ENCODE results near the gene RELB.
"Not testable (repeated sequence)": the region's sequence is repeated elsewhere in the genome, so short reads cannot be mapped to it uniquely, and the experiment has no call there.

RELB gene, protein sequence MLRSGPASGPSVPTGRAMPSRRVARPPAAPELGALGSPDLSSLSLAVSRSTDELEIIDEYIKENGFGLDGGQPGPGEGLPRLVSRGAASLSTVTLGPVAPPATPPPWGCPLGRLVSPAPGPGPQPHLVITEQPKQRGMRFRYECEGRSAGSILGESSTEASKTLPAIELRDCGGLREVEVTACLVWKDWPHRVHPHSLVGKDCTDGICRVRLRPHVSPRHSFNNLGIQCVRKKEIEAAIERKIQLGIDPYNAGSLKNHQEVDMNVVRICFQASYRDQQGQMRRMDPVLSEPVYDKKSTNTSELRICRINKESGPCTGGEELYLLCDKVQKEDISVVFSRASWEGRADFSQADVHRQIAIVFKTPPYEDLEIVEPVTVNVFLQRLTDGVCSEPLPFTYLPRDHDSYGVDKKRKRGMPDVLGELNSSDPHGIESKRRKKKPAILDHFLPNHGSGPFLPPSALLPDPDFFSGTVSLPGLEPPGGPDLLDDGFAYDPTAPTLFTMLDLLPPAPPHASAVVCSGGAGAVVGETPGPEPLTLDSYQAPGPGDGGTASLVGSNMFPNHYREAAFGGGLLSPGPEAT

DNA sequence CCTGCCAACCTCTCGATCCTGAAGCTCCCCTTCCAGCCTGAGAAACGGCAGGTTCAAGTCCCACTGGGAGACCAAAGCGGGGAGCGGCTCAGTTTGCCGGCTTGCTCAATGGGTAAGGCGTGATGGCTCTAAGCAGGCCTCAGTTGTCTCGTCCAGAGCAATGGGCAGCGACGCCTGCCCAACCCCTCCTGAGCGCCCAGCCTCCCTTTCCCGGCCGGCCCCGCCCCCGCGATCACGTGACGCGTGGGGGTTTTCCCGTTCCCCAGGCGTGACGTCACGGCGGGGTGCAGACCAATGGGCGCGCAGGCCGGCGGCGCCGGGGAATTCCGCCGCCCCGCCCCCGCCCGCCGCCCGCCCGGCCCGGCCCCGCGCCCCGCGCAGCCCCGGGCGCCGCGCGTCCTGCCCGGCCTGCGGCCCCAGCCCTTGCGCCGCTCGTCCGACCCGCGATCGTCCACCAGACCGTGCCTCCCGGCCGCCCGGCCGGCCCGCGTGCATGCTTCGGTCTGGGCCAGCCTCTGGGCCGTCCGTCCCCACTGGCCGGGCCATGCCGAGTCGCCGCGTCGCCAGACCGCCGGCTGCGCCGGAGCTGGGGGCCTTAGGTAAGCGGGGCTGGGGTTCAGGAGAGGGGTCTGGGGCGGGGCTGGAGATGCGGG, at the start of gene RELB:
Gene RELB (plus strand): TSS at position 378 of the 653 bp plus-strand sequence. CDS start 116 bp downstream, at position 494.
- DNase-seq, result peak; percentile 100

DNA sequence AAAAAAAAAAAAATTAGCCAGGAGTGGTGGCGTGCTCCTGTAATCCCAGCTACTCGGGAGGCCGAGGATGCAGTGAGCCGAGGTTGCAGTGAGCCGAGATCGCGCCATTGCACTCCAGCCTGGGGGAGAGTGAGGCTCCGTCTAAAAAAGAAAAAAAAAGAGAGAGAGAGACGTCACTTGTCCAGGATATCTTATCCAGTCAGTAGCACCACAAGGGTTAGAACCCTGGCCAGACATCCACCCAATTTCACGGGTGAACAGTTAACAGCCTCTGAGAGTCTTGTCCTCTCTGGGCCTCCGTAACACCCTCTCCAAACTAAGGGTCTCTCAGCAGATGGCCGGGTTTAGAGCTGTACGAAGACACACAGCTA, 47.0 kb upstream of the RELB start:
- DNase-seq, result no peak

DNA sequence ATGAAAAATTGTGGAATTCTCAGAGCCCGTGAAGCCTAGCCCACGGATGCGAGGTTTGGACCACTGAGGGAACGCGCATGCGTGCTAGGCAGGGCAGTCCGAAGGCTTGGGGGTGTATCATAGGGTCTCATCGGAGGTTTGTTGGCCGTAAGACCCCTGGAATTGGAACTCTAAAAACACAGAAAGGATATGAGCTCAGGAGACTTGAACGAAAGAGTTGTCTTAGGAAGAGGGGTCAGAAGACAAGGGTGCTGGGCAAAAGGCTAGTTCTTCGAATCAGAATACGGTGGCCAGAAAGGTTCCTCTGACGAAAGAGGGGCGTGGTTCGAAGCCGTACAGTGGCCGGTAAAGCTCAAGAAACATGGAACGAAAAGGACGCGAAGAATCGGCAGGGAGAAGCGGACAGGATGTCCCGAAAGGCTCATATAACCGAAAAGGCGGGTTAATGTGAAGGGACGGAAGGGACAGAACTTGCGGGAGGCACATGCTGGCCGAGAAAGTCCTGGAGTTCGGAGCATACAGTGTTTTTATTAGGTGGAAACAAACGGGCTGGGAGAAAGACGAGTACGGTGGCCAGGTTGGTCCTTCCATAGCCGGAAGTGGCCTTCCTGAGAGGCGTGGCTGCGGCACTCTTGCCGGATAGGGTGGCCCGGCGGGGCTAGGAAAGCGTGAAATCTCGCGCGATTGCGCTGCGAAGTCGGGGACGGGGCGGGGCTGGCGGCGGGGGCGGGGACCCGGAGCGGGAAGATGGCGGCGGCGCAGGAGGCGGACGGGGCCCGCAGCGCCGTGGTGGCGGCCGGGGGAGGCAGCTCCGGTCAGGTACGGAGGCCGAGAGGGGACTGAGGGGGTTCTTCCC, 46.4 kb upstream of the RELB start, which contains the start of gene CLPTM1:
Gene CLPTM1 (plus strand): TSS at position 732 of the 856 bp plus-strand sequence. CDS start 16 bp downstream, at position 748.
- peak; percentile 98 for DNase-seq

DNA sequence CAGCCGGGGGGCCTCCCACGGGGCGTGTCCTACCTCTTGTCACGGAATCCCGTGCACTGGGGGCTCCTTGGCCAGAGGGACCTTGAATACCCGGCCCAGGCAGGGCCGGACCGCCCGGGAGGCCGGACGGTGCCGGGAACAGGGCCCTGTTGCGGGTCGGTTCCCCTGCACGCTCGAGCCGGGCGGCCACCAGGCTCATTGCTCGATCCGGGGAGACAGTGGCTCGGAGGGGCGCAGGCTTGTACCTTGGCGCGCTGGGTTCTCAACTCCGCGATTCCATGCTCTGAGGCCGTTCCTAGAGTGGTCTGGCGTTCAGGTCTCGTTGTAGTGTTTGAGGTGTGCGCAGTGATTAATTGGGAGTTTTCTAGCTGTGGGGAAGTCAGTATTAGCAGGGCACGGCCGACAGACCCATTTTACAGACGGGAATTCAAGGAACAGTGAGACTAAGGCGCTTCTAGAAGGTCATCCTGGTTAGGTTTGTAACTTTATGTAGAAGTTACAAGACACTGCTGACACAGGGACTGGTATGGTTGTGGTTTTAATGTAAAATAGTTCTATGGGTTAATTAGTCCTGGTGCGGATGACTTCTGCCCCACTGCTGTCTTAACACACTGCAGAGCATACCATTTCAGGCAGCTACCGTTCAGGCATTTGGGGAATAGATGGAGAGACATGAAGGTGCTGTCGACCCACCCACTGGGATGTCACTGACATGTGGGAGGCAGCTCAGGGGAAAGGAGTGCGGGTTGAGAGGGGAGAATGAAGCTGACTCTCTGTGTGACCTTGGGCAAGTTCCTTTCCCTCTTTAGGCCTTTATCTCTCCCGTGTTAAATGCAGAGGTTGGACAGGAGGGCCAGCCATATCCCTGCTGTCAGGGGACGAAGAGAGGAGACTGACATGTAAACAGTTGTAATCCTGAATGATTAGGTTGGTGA, 45.5 kb upstream of the RELB start:
- DNase-seq, result no peak

DNA sequence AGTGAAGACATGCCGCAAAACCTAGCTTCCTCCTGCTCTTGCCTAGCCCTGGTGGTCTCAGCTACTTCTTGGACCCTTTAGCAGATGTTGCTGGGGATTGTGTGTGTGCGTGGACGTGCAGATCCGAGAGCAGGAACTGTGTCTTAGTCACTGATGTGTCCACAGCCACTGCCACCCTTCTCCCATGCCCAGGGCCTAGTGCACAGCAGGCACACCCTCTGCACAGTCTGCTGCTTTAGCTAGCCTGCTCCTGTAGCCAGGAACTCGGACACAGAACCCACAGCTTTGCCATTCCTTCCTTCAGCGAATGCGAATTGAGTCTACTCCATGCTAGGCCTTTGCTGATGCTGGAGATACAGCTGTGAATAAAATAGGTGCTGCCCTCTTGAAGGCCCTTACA, 43.7 kb upstream of the RELB start:
- no peak for DNase-seq

DNA sequence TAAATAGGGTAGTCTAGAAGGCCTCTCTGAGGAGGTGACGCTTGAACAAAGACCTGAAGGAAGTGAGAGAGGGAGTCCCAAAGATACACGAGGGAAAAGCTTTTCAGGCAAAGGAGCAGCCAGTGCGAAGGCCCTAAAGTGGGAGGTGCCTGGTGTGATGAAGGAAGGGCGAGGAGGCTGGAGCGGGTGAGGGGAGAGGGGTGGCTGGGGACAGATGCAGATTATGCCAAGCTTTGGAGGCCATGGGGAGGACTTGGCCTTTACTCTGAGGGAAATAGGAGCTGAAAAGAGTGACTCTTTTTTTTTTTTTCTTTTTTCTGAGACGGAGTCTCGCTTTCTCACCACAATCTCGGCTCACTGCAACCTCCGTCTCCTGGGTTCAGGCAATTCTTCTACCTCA, 43.2 kb upstream of the RELB start:
- no peak for DNase-seq

DNA sequence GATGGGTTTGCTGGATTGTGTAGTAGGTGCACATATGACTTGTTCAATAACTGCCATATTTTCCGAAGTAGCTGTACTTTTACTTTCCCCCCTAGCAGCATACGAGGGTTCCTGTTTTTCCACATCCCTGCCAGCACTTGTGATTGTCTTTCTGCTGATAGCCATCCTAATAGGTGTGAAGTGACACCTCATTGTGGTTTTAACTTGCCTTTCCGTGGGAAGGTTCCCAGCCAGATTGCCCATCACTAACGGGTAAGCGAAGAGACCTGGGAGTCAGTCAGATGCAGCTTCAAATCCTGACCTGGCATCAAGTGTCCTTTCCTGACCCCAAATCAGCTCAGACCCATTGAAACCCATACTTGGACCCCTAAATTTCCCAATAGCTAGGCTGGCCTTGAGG, 41.6 kb upstream of the RELB start:
- no peak for DNase-seq

DNA sequence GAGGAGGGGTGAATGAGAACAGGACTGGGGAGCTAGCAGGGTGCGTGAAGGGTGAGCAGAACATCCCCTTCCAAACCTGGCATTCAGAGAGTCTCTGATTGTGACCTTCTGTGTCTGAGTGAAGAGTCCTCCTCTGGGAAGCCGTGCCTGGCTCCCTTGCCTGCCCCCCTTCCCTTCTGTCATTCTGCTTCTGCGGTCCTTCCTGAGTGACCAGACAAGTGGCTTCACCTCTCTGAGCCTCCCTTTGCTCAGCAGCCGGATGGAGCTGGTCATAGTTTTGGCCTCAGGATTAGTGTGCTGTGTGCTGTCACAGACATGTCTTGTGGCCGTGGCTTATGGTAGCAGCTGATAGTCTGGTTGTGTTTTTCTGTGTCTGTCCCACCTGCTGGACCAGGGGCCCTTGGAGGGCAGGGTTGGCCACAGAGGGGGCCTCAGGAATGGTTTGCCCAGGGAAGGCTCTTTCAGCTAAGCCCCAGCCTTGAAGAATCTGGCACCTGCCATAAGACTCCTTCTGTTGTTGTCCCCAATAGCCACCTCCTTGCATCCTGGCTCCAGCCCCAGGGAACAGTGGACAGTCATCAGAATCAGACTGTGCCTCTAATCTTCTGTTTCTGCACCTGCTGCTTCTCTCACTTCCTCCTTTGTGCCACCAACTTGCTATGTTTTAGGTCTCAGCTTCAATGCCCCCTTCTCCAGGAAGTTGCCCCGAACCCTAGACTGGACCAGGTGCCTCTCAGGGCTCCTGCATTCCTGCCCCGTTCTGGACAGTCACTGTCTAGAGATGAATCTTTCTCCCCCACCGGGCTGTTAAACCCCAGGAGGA, 40.1 kb upstream of the RELB start:
- DNase-seq, result no peak

DNA sequence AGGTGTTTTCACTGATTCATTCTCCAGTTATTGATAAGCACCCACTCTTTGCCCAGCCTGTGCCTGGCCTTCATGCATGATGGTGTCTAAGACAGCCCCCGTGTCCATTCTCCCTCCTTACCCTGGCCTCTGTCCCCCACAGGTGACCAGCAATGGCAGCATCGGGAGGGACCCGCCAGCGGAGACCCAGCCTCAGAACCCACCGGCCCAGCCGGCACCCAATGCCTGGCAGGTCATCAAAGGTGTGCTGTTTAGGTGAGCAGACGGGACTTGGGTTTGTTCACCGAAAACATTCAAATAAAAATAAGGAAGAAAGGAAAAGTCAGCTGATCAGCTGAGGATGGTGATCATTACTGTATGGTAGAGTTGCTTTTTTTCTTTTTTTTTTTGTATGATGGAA, 39.4 kb upstream of the RELB start:
- no peak for DNase-seq

DNA sequence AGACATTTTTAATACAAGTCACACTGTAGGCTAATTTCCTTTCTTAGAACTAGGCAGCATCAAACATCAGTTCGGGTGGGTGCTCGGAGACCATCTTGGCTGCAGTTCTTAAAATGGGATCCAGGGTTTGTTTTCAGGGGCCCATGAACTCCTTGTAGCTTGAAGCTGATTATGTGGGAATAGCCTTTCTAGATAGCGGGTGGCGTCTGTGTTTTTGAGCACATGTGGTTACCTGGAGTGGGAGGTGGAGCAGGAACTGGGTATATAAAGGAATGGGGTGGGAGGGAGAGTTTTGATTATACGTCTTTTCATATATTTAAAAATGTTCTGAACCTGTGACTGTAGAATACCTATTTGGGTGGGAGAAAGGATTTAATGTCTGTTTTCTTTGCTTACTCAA, 33.1 kb upstream of the RELB start:
- DNase-seq, result no peak

DNA sequence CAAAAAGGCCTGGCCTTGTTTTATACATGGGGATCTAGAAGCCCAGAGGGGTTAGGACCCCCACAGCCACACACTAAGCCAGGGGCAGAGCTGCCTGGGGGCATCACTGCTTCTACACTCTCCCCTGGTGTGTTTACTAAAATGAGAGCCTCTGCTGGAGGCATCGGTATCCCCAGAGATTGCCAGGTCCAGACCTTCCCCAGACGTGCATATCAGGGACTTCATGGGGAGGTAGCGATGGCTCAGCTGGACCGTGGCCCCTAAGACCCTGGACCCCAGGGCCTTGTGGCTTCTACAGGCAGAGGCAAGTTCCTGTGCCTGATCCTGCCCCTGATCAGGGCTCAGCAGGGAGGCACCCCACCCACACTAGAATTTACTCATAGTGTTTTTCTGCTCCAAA, 32.6 kb upstream of the RELB start:
- no peak for DNase-seq

DNA sequence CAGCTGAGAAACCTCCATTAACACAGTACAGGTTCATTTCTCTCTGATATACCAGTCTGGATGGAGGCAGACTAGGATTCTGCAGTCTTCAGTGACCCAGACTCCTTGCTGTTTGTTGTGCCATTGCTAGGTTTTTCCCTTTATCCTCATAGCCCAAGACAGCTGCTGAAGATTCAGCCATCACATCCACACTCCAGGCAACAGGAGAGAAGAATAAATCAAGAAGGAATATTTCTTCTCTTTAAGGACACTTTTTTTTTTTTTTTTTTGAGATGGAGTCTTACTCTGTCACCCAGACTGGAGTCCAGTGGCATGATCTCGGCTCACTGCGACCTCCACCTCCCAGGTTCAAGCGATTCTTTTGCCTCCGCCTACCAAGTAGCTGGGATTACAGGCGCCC, 31.8 kb upstream of the RELB start:
- no peak for DNase-seq

DNA sequence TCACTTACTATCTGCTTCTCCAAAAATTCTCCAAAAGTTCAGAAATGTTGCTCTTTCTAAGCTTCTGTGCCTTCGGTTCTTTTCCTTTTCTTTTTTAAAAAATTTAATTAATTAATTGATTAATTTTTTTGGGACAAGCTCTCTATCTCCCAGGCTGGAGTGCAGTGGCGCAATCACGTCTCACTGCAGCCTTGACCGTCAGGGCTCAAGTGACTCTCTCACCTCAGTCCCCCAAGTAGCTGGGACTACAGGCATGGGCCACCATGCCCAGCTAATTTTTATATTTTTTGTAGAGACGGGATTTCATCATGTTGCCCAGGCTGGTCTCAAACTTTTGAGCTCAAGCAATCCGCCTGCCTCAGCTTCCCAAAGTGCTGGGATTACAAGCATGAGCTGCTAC, 29.8 kb upstream of the RELB start:
- not testable (repeated sequence) for DNase-seq

DNA sequence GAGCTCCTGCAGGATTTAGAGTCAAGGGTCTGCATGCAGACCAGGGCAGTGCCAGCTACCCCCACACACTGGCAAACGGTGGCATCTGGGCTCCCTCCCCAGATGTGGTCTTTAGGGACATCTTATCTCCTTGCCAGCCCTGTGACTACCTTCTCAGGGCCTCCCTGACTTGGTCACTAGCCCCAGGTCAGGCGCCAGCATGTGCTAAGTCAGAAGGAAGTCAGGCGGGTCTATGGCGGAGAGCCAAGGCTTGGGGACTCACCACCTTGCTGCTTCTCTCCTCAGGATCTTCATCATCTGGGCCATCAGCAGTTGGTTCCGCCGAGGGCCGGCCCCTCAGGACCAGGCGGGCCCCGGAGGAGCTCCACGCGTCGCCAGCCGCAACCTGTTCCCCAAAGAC, 28.5 kb upstream of the RELB start:
- no peak for DNase-seq

DNA sequence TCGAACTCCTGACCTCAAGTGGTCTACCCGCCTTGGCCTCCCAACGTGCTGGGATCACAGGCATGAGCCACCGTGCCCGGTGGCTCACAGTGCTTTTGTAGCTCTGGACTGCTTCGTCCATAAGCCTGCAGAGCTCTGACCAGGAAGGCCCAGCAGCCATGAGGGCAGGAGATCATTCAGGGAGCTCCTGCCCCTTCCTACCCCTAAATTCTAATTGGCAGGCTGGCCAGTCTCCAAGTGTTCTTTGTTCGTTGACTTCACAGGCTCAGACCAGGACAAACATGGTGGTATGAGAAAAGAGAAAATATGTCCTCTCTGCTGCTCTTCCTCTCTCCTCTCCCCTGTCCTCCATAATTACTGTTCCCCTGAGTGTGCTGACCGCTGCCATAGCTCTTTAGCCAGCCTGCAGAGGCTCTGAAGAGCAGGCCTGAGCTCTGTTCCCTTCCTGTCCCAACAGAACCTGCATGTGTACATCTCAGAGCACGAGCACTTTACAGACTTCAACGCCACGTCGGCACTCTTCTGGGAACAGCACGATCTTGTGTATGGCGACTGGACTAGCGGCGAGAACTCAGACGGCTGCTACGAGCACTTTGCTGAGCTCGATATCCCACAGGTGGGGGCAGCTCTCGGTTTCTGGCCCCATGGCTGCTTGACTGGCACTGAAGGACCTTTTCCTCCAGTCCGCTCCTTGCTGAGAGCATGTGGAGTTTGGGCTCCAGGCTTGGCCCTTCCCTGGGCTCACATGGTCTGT, 27.1 kb upstream of the RELB start:
- no peak for DNase-seq

DNA sequence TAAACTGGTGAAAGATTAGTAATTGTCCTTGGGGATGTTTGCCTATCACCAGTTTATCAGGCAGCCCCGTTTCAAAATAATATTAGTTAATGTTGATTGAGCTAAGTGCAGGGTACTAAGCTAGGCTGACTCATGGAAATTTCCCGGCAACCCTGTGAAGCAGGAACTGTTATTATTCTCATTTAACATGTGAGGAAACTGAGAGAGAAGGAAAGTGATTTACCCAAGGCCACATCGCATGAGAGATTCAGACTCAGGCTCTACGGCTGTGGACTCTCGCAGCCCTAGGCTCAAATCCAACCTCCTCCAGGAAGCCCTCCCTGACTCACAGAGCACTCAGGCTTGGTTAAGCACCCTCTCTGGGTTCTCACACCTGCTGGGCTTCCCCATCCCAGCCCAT, 26.4 kb upstream of the RELB start:
- no peak for DNase-seq

DNA sequence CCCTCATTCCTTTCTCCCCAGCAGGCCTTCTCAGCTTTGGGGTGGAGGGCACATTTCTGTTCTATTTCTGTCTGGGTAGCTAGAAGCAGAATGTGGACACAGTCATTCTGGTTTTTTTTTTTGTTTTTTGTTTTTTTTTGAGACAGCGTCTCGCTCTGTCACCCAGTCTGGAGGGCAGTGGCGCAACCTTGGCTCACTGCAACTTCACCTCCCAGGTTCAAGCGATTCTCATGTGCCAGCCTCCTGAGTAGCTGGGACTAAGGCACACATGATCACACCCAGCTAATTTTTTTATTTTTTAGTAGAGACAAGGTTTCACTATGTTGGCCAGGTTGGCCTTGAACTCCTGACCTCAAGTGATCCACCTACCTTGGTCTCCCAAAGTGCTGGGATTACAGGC, 25.8 kb upstream of the RELB start:
- no peak for DNase-seq

DNA sequence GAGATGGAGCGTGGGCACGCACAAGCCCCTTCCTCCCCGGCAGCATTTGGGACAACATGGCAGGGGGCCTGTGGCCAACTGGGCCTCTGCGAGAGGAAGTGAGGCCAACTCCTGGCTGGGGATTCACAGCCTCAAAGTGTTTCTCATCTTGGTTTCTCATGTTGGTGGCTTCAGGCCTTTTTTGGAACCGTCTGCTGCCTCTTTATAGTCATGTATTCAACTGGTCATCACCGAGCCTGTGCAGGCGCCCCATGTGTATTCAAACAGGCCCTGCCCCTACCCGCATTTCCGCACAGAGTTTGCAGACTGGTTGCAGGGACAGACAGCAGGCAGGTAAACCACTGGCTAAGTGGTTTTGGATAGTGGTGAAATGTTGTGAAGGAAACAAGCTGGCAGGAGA, 17.3 kb upstream of the RELB start:
- no peak for DNase-seq

DNA sequence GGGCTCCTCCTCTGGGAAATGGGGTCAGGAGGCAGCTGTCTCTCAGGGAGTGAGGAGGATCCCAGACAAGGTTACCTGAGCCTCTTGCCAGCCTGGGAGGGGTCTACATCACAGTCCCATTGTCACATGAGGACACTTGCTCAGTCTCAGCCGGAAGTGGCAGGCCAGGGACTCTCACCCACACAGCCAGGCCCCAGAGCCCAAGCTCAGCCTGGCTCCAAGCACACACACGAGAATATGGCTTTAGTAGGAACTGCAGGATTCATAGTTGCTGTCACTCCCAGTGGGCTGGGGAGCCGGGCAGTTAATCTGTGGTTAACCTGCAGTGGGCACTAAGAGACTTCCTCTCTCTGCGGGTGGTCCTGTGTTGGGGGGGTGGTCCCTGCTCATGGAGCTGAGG, 15.8 kb upstream of the RELB start:
- DNase-seq, result no peak

DNA sequence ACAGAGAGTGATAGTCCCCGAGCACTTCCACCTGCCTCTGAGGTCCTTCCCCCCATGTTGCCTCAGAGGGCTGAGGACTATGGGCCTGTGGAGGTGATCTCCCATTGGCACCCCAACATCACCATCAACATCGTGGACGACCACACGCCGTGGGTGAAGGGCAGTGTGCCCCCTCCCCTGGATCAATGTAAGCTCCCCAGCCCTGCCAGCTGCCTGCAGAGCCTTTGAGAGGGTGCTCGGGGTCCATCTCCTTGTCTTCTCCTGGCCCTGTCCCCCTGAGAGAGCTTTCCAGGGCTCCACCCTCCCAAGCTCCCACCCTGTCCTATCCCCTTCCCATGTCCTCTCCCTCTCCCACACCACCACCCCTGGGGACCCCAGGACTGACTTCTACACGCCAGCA, 14.9 kb upstream of the RELB start:
- DNase-seq, result no peak
